Stimulated activated CD8-positive, alpha-beta memory T cell treated with anti-CD3 and anti-CD28 coated beads, Interleukin-12 subunit alpha, Interleukin-12 subunit beta, amount 100 ng/mL, for 24 hours (primary cell): ENCODE results near the gene PTHLH.

Source experiments
- DNase-seq: peaks from one replicate; pipeline ENCODE4 v3.0.0-alpha.2; 2020; ENCODE audit errors: extremely low read depth

The PTHLH gene

GRCh38 chr12:27974735-27975221, 2.2 kb upstream of the PTHLH start:
- DNase-seq = no peak

- DNase-seq = no peak
These were observed 956 bp upstream of the PTHLH start for GRCh38 chr12:27973487-27973890.

GRCh38 chr12:27971606-27972005, 927 bp downstream of the PTHLH start:
- DNase-seq = no peak

GRCh38 chr12:27971121-27971489, 1.4 kb downstream of the PTHLH start:
- no peak for DNase-seq

GRCh38 chr12:27970401-27971120, 2.0 kb downstream of the PTHLH start:
- no peak for DNase-seq

DNA sequence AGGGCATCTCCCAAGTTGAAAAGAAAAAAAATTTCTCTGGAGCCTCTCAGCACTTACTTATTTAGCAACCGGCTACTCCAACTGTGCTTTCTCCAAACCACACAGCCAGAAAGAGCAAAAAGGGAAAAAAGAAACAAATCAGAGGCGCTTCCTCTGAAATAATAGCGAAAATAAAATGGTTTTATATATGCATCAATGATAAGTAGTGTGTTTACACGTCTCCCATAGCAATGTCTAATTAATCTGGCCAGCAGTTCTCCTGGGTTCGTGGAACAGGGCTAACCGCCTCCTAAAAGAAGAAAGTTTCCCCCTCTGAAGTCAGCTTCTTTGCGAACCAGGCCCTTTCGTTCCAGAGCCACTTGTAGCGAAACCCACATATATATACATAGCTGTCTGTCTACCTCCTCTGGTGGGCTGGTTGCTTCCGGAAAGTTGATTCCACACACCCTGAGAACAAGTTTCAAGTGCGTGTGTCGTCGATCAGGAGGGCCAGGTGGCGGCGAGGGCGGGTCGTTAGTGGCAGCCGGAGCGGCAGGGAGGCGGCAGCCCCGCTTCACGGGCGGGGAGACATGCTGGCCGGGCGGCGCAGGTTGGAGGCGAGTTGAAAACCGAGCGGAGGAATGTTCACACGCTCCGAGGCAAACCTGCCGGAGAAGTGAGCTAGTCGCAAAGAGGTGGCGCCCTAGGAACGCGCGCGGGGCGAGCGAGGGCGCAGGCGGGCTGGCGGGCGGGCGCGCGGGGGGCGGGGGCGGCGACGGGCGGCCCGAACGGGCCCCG, 2.7 kb downstream of the PTHLH start:
- DNase-seq = peak; percentile 16

GRCh38 chr12:27968972-27969623, 3.4 kb downstream of the PTHLH start:
- DNase-seq = no peak

DNA sequence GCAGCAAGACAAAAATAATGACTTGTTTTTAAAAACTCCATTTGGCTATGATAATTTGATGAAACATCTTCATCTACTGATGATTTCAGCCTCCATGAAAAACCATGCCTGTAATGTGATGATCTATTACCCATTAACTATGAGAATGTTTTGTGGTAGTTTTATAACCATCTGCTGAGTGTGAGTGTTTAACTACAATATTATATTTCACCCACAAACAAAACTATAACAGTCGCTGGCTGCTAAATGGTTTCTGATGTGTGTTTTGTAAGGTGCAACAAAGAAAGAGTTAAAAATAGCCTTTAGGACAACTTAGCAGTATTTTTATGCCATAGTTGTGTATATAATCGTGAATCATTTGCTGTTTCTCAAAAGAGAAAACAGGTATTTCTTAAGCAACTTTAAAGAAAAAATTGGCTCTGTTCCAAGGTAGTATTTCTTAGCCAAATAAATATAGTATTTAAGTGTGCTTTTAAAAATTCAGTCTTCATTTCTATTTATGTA, 4.9 kb downstream of the PTHLH start:
- DNase-seq = no peak

GRCh38 chr12:27966870-27967269, 5.7 kb downstream of the PTHLH start:
- DNase-seq = no peak

DNA sequence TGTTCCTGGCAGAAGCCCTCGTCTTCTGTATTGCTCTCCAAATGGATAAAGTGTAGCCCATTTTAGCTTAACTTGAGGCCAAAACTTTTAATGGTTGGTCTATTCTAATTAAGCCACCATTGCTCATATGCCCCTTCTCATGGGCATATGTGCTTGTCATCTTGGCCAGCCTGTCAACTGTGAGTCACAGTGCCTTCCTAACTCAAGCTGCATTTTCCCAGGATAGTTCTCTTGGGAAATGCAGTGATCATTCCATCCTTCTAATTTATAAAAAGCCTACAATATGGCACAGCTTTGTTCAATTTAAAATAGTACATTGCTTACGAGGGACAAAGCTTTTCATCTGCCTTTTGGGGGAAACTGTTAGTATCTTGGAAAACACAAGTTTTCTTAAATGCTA, 6.6 kb downstream of the PTHLH start:
- DNase-seq = no peak

- DNase-seq = no peak
These were observed 7.1 kb downstream of the PTHLH start for GRCh38 chr12:27965411-27965810.

GRCh38 chr12:27964123-27964522, 8.4 kb downstream of the PTHLH start:
- no peak for DNase-seq

DNA sequence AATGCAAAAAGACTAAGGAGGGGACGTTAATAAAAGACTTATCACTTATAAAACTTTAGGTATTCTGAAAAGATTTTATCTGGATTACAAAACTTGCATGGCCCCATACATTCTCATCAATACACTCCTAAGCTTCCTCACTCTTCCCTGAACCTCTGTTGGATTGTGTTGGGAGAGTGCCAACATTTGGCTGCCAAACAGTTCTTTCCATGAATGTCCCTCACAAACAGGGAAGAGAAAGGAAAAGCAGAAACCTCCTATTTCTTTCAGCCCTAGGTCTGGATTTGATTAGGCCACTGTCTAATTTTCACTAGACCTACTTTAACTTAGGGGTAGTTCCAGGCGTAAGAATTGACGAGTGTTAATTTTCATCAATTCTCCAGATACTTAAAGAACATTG, 11.7 kb downstream of the PTHLH start:
- no peak for DNase-seq

GRCh38 chr12:27958675-27959074, 13.9 kb downstream of the PTHLH start:
- no peak for DNase-seq

GRCh38 chr12:27957366-27957765, 15.2 kb downstream of the PTHLH start:
- DNase-seq = no peak

GRCh38 chr12:27953817-27954216, 18.7 kb downstream of the PTHLH start:
- no peak for DNase-seq

- no peak for DNase-seq
These were observed 19.2 kb downstream of the PTHLH start for GRCh38 chr12:27953348-27953747.

GRCh38 chr12:27952510-27952909, 20.0 kb downstream of the PTHLH start:
- DNase-seq = no peak

DNA sequence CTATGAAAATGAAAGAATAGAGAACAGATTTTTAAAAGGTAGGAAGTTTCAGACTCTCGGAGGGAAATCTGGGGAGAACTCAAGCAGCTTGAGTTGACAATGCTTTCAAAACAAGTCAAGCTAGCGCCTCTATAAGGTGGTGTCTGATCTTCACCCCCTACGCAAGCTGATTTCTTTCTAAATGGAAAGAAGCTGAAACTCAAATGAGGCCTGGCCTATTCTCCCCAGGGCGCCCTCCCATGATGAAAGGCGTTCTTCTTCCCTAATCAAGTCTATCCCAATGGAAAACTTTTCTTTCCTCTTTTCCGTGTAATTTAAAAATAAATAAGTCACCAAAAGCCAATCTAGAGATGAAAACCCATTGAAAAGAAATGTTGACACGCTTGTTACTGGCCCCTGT, 20.6 kb downstream of the PTHLH start:
- DNase-seq = no peak

DNA sequence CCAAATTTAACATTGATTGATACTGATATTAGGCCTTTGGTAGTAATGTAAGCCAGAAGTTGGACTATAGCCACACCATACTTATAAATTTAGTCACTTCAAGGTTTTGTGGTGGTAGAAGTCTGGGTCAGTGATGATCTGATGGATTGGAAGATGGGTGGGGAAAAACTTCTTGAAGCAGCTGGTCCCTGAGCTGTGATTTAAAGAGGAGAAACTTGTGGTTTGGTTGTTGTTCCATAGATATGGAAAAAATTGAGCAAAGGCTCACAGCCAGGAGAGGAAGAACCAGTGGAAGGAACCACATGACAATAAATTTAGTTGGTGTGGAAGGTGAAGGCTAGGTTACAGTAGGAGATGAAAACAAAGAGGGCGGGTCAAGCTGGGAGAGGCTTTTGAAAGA, 26.1 kb downstream of the PTHLH start:
- DNase-seq = no peak

DNA sequence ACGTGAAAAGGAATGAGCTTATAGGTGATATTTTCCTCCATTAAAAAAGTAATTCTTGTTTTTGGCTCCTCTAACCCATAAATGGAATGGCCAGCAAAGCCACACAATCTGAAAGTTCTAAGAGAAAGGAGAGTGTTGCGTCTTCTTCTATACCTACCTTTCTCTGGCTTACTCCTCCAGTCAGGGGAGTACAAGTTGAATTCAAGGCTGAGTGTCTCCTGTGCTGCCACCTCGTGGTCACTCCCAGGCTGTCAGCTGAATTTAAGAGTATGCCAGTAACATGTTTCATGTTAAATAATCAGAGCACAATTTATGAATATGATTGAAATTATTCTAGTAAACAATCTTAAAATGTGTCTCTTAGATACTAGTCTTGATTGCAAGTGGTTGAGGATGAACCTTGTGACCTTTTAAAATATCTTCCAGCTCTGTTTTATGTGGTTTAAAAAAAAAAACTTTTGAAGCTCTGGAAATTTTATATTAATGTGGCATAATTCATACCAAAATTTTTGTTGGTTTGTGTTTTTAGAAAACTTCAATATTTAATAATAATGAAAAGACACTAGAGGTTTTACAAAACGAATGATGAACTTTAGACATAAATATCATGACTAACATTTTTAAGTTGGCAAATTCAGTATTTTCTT, 31.7 kb downstream of the PTHLH start:
- DNase-seq = peak; percentile 31

GRCh38 chr12:27940245-27940644, 32.3 kb downstream of the PTHLH start:
- DNase-seq = no peak
